ENCODE results near the gene IPO11. TPM values are rescaled to one million over a fixed set of nuclear protein-coding genes. Genes with fewer than 3 reads are reported as not detected.

Gene IPO11
- total RNA-seq, 5 donors from 2014 or later (not counting 1 experiment from before 2014, with no cell fraction given) = 17.4 to 25.7 (median 24.7) TPM

GRCh38 chr5:62375627-62376026 lies 36.9 kb upstream of the IPO11 start:
- Mint-ChIP-seq H3K9me3 (no peaks in the 10 kb centered on the region), H3K27me3 (no peaks in the 10 kb centered on the region), H3K36me3 (peaks cover 46% of the 10 kb centered on the region), H3K4me1 (no peaks in the 10 kb centered on the region), H3K27ac (peak overlapping the region in 1 of 2 donors; percentile 68), H3K4me3 (no peak overlapping the region)
- H3K27ac ChIP-seq (ENCODE audit: low read length) = no peak overlapping the region
- no peak for ATAC-seq (replicated peaks in 1 of 4)
- ChIA-PET CTCF (no interaction called here), POLR2A (no interaction called here)
- DNase-seq = no peak
- H3K27me3 ChIP-seq (replicated peaks in 1 of 2; ENCODE audit: control insufficient read depth in 2 of 2, extremely low read depth in 1 of 2, insufficient read depth in 2 of 2, low read length in 1 of 2) = no peaks in the 10 kb centered on the region
- H3K4me3 ChIP-seq (ENCODE audit: control insufficient read depth in 1 of 2, extremely low read depth in 1 of 2, low read length in 1 of 2) = no peak overlapping the region
- no peaks in the 10 kb centered on the region for H3K4me1 ChIP-seq (ENCODE audit: control insufficient read depth in 1 of 2, extremely low read depth in 1 of 2, insufficient read depth in 2 of 2, low read length in 2 of 2)
- peaks cover 7 to 74% of the 10 kb centered on the region in 2 donors for H3K36me3 ChIP-seq (ENCODE audit: control insufficient read depth in 2 of 2, extremely low read depth in 1 of 2, insufficient read depth in 1 of 2, low read length in 1 of 2)
- H3K9me3 ChIP-seq = no peaks in the 10 kb centered on the region

DNA sequence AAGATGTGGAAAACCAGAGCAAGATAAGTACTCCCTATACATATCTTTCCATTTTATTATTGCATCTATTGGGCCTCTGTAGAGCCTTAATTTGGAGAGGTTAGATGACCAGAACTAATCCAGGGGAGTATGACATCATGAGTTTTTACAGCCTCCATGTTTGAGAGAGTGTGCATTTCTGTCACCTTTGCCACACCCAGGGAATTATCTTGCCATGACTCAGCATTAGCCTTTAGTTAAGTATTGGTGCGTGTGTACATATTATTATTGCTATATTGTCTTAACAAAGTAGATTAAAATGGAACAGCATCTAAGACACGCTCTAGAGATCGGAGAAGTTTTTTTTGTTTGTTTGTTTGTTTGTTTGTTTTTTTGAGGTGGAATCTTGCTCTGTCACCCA lies 36.5 kb upstream of the IPO11 start:
- H3K9me3 ChIP-seq = no peaks in the 10 kb centered on the region
- CTCF ChIA-PET = interaction anchor here in 1 of 2 donors (0.6 kb wide), 1 partner anchor 865 kb away, joined by 4 read pairs; no protein-coding TSS in a partner anchor
- no peak overlapping the region for H3K27ac ChIP-seq (ENCODE audit: low read length)
- Mint-ChIP-seq H3K9me3 (no peaks in the 10 kb centered on the region), H3K27ac (peak overlapping the region; percentile 68 to 71), H3K27me3 (no peaks in the 10 kb centered on the region), H3K4me3 (no peak overlapping the region), H3K36me3 (peaks cover 49% of the 10 kb centered on the region), H3K4me1 (no peaks in the 10 kb centered on the region)
- H3K27me3 ChIP-seq (replicated peaks in 1 of 2; ENCODE audit: control insufficient read depth in 2 of 2, extremely low read depth in 1 of 2, insufficient read depth in 2 of 2, low read length in 1 of 2) = no peaks in the 10 kb centered on the region
- ATAC-seq (replicated peaks in 1 of 4) = no peak
- DNase-seq = no peak
- peaks cover 7 to 78% of the 10 kb centered on the region in 2 donors for H3K36me3 ChIP-seq (ENCODE audit: control insufficient read depth in 2 of 2, extremely low read depth in 1 of 2, insufficient read depth in 1 of 2, low read length in 1 of 2)
- H3K4me1 ChIP-seq (ENCODE audit: control insufficient read depth in 1 of 2, extremely low read depth in 1 of 2, insufficient read depth in 2 of 2, low read length in 2 of 2) = no peaks in the 10 kb centered on the region
- POLR2A ChIA-PET = interaction anchor here in 1 of 2 donors (0.6 kb wide), 1 partner anchor 18 kb away, joined by 3 read pairs; no protein-coding TSS in a partner anchor
- no peak overlapping the region for H3K4me3 ChIP-seq (ENCODE audit: control insufficient read depth in 1 of 2, extremely low read depth in 1 of 2, low read length in 1 of 2)
- 100% methylated on average over 2 of the region's 3 CpGs for WGBS (ENCODE audit: insufficient coverage)

DNA sequence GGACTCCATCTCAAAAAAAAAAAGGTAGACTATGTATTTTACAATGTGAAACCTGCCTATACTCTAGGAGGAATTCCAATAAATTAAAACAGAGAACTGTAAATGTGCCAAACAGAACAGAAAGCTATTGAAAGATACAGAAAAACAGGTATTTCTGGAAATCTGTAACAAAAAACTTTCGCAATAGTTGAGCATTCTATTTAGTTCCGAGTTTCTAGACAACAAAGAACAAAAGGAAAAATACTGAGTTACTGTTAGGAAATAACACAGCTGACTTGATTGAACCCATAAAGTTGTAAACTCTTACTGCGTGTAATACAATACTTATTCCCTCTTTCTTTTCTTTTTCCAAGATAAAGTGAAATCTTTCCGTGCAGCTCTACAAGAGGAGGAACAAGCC lies 27.4 kb upstream of the IPO11 start:
- H3K27me3 Mint-ChIP-seq = no peaks in the 10 kb centered on the region
- Histone ChIP-seq H3K4me3 (ENCODE audit: control insufficient read depth in 1 of 2, extremely low read depth in 1 of 2, low read length in 1 of 2) (no peak overlapping the region), H3K9me3 (no peaks in the 10 kb centered on the region), H3K36me3 (ENCODE audit: control insufficient read depth in 2 of 2, extremely low read depth in 1 of 2, insufficient read depth in 1 of 2, low read length in 1 of 2) (peaks cover 0 to 88% of the 10 kb centered on the region in 2 donors), H3K27ac (ENCODE audit: low read length) (no peak overlapping the region), H3K4me1 (ENCODE audit: control insufficient read depth in 1 of 2, extremely low read depth in 1 of 2, insufficient read depth in 2 of 2, low read length in 2 of 2) (no peaks in the 10 kb centered on the region), H3K27me3 (replicated peaks in 1 of 2; ENCODE audit: control insufficient read depth in 2 of 2, extremely low read depth in 1 of 2, insufficient read depth in 2 of 2, low read length in 1 of 2) (no peaks in the 10 kb centered on the region)
- ChIA-PET CTCF (interaction anchor here in 1 of 2 donors (0.7 kb wide), 1 partner anchor 207 kb away, joined by 5 read pairs; no protein-coding TSS in a partner anchor), POLR2A (interaction anchor here (0.6 to 0.8 kb wide), 3 partner anchors 9 to 191 kb away, joined by 3 to 4 read pairs (median 3); no protein-coding TSS in a partner anchor)
- H3K4me1 Mint-ChIP-seq = no peaks in the 10 kb centered on the region
- H3K27ac Mint-ChIP-seq = no peak overlapping the region
- no peak overlapping the region for H3K4me3 Mint-ChIP-seq
- 92% methylated on average over 2 of the region's 4 CpGs for WGBS (ENCODE audit: insufficient coverage)
- peaks cover 41% of the 10 kb centered on the region for H3K36me3 Mint-ChIP-seq
- no peak for DNase-seq
- H3K9me3 Mint-ChIP-seq = no peaks in the 10 kb centered on the region
- no peak for ATAC-seq (replicated peaks in 1 of 4)

DNA sequence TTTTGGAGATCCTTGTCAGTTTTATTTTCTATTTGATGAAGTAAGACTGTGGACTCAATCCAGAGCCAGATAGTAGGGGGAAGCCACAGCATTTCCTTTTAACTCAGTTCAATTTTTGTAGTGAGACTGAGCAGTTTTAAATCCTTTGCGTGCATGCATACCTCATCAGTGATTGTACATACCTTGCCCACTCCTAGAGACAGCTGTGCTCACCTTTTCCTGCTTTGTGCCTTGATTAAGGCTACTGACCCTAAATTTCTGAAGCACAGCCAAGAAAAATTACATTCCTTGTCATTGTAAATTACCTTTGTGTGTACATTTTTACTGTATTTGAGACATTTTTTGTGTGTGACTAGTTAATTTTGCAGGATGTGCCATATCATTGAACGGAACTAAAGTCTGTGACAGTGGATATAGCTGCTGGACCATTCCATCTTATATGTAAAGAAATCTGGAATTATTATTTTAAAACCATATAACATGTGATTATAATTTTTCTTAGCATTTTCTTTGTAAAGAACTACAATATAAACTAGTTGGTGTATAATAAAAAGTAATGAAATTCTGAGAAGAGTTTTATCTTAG lies 26.7 kb upstream of the IPO11 start:
- POLR2A ChIA-PET = no interaction called here
- no peak overlapping the region for H3K27ac Mint-ChIP-seq
- peaks cover 39% of the 10 kb centered on the region for H3K36me3 Mint-ChIP-seq

DNA sequence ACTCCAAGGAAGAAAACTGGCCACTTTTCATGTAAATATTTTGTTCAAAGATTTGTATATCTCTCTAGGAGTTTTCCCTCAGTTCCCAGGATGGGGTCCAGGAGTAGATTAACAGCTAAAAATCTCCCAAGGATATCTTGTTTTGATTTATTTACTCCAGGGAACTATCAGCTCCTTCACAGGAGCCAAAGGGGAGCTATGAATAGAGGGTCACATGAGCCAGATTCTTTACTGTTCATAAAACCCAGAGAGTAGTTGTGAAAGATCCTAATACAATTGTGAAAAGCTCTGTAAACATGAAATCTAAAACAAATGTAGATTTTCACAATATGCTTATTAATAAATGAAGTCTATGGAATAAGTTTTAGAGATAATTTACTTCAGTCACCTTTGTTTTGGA lies 25.7 kb upstream of the IPO11 start:
- no peak for DNase-seq
- H3K9me3 ChIP-seq = no peaks in the 10 kb centered on the region
- no peaks in the 10 kb centered on the region for H3K27me3 ChIP-seq (replicated peaks in 1 of 2; ENCODE audit: control insufficient read depth in 2 of 2, extremely low read depth in 1 of 2, insufficient read depth in 2 of 2, low read length in 1 of 2)
- H3K27ac ChIP-seq (ENCODE audit: low read length) = no peak overlapping the region
- no peak overlapping the region for H3K4me3 Mint-ChIP-seq
- CTCF ChIA-PET = interaction anchor here (0.6 to 0.9 kb wide), 2 partner anchors 30 to 46 kb away, joined by 3 to 6 read pairs; no protein-coding TSS in a partner anchor
- no peak for ATAC-seq (replicated peaks in 1 of 4)
- peak overlapping the region; percentile 45 to 69 for H3K27ac Mint-ChIP-seq
- H3K27me3 Mint-ChIP-seq = no peaks in the 10 kb centered on the region
- peaks cover 38% of the 10 kb centered on the region for H3K36me3 Mint-ChIP-seq
- peaks cover 0 to 8% (median 6%) of the 10 kb centered on the region in 3 donors for H3K4me1 Mint-ChIP-seq
- no peaks in the 10 kb centered on the region for H3K9me3 Mint-ChIP-seq
- H3K4me1 ChIP-seq (ENCODE audit: control insufficient read depth in 1 of 2, extremely low read depth in 1 of 2, insufficient read depth in 2 of 2, low read length in 2 of 2) = no peaks in the 10 kb centered on the region
- POLR2A ChIA-PET = interaction anchor here in 1 of 2 donors (0.5 kb wide), 1 partner anchor 257 kb away, joined by 3 read pairs; no protein-coding TSS in a partner anchor
- H3K36me3 ChIP-seq (ENCODE audit: control insufficient read depth in 2 of 2, extremely low read depth in 1 of 2, insufficient read depth in 1 of 2, low read length in 1 of 2) = peaks cover 0 to 82% of the 10 kb centered on the region in 2 donors
- H3K4me3 ChIP-seq (ENCODE audit: control insufficient read depth in 1 of 2, extremely low read depth in 1 of 2, low read length in 1 of 2) = no peak overlapping the region

More for the DNA sequence above, 26.7 kb upstream of the IPO11 start:
- no peaks in the 10 kb centered on the region for H3K9me3 Mint-ChIP-seq
- H3K27me3 Mint-ChIP-seq = no peaks in the 10 kb centered on the region
- H3K36me3 ChIP-seq (ENCODE audit: control insufficient read depth in 2 of 2, extremely low read depth in 1 of 2, insufficient read depth in 1 of 2, low read length in 1 of 2) = peaks cover 0 to 87% of the 10 kb centered on the region in 2 donors
- no peaks in the 10 kb centered on the region for H3K4me1 ChIP-seq (ENCODE audit: control insufficient read depth in 1 of 2, extremely low read depth in 1 of 2, insufficient read depth in 2 of 2, low read length in 2 of 2)
- H3K4me1 Mint-ChIP-seq = peaks cover 0 to 4% (median 2%) of the 10 kb centered on the region in 3 donors
- H3K9me3 ChIP-seq = no peaks in the 10 kb centered on the region
- no peak overlapping the region for H3K4me3 ChIP-seq (ENCODE audit: control insufficient read depth in 1 of 2, extremely low read depth in 1 of 2, low read length in 1 of 2)
- no peak overlapping the region for H3K4me3 Mint-ChIP-seq
- DNase-seq = no peak
- no peak overlapping the region for H3K27ac ChIP-seq (ENCODE audit: low read length)
- WGBS (ENCODE audit: insufficient coverage) = no CpG with 5 or more reads among the region's 2 CpGs
- CTCF ChIA-PET = no interaction called here
- no peaks in the 10 kb centered on the region for H3K27me3 ChIP-seq (replicated peaks in 1 of 2; ENCODE audit: control insufficient read depth in 2 of 2, extremely low read depth in 1 of 2, insufficient read depth in 2 of 2, low read length in 1 of 2)
- no peak for ATAC-seq (replicated peaks in 1 of 4)

DNA sequence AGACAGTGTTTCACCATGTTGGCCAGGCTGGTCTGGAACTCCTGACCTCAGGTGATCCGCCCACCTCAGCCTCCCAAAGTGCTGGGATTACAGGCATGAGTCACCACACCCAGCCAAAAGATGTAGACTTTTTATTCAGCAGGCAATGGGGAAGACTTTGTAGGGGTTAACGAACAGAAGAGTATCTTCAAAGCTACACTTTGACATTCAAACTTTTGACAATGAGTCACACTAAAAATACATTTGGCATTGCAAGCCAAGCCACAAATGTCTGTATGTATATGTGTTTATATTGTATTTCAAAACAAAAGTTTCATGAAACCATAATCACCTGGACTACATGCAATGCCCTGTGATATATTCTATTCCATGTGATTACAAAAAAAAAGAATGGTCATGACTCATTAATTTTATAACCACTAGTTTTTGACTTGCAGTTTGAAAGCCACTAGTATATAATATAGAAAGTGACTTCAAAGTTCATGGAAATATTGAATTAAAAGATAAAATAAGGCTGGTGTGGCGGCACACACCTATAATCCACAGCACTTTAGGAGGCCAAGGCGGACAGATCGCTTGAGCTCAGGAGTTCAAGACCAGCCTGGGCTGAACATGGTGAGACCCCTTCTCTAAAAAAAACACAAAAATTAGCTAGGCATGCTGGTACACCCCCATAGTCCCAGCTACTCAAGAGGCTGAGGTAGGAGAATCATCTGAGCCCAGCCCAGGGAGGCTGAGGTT lies 17.2 kb upstream of the IPO11 start:
- WGBS (ENCODE audit: insufficient coverage) = no CpG with 5 or more reads among the region's 5 CpGs
- H3K4me1 Mint-ChIP-seq = peaks cover 0 to 33% (median 26%) of the 10 kb centered on the region in 3 donors
- H3K36me3 Mint-ChIP-seq = peaks cover 39% of the 10 kb centered on the region
- Histone ChIP-seq H3K9me3 (no peaks in the 10 kb centered on the region), H3K36me3 (ENCODE audit: control insufficient read depth in 2 of 2, extremely low read depth in 1 of 2, insufficient read depth in 1 of 2, low read length in 1 of 2) (peaks cover 3 to 64% of the 10 kb centered on the region in 2 donors), H3K4me3 (ENCODE audit: control insufficient read depth in 1 of 2, extremely low read depth in 1 of 2, low read length in 1 of 2) (no peak overlapping the region), H3K27ac (ENCODE audit: low read length) (no peak overlapping the region), H3K4me1 (ENCODE audit: control insufficient read depth in 1 of 2, extremely low read depth in 1 of 2, insufficient read depth in 2 of 2, low read length in 2 of 2) (no peaks in the 10 kb centered on the region), H3K27me3 (replicated peaks in 1 of 2; ENCODE audit: control insufficient read depth in 2 of 2, extremely low read depth in 1 of 2, insufficient read depth in 2 of 2, low read length in 1 of 2) (no peaks in the 10 kb centered on the region)
- DNase-seq (no peak), ATAC-seq (replicated peaks in 1 of 4) (no peak)
- no peaks in the 10 kb centered on the region for H3K9me3 Mint-ChIP-seq
- peak overlapping the region in 1 of 2 donors; percentile 81 for H3K27ac Mint-ChIP-seq
- ChIA-PET CTCF (no interaction called here), POLR2A (interaction anchor here (0.7 to 1.3 kb wide), 3 partner anchors 9 to 53 kb away, joined by 5 to 6 read pairs (median 6); partner anchors contain the start of gene DIMT1 (in 1 of the 2))
- H3K27me3 Mint-ChIP-seq = no peaks in the 10 kb centered on the region
- no peak overlapping the region for H3K4me3 Mint-ChIP-seq

All from T-cell (primary cell).